DMS153 treated with DMSO at 0.1 percent for 48 hours (cell line): ENCODE data around the gene GAB3.
A peak's percentile ranks its signal among the peaks of the same experiment; 100 is the strongest.

Experiments
- DNase-seq: peaks from one replicate; lab custom pipeline; 2025; ENCODE audit not compliant: unreplicated experiment; lab: John Stamatoyannopoulos, UW

GAB3 gene

GRCh38 chrX:154751203-154751668 lies 359 bp upstream of the GAB3 start:
- no peak for DNase-seq

- DNase-seq: peak; percentile 55
These were observed 1.0 kb downstream of the GAB3 start for GRCh38 chrX:154749856-154750255.

- DNase-seq: peak; percentile 70
These were observed 2.1 kb downstream of the GAB3 start for GRCh38 chrX:154748712-154749339.

- DNase-seq: no peak
These were observed 8.3 kb downstream of the GAB3 start for GRCh38 chrX:154742613-154743012.

GRCh38 chrX:154739952-154740465 lies 10.9 kb downstream of the GAB3 start:
- DNase-seq: no peak

GRCh38 chrX:154738011-154738738 lies 12.7 kb downstream of the GAB3 start:
- no peak for DNase-seq

GRCh38 chrX:154737136-154737535 lies 13.7 kb downstream of the GAB3 start:
- no peak for DNase-seq

GRCh38 chrX:154735695-154736393 lies 15.0 kb downstream of the GAB3 start:
- DNase-seq: no peak

GRCh38 chrX:154734061-154734781 lies 16.7 kb downstream of the GAB3 start:
- DNase-seq: no peak

GRCh38 chrX:154733066-154733425 lies 17.8 kb downstream of the GAB3 start:
- DNase-seq: no peak

GRCh38 chrX:154732421-154733065 lies 18.3 kb downstream of the GAB3 start:
- DNase-seq: no peak

- DNase-seq: no peak
These were observed 19.0 kb downstream of the GAB3 start for GRCh38 chrX:154731881-154732280.

GRCh38 chrX:154731184-154731583 lies 19.7 kb downstream of the GAB3 start:
- DNase-seq: no peak

- DNase-seq: no peak
These were observed 20.5 kb downstream of the GAB3 start for GRCh38 chrX:154730253-154730891.

GRCh38 chrX:154729439-154729838 lies 21.4 kb downstream of the GAB3 start:
- DNase-seq: no peak

GRCh38 chrX:154728431-154729190 lies 22.3 kb downstream of the GAB3 start:
- no peak for DNase-seq

GRCh38 chrX:154727871-154728270 lies 23.0 kb downstream of the GAB3 start:
- DNase-seq: no peak

- no peak for DNase-seq
These were observed 23.5 kb downstream of the GAB3 start for GRCh38 chrX:154727418-154727817.

GRCh38 chrX:154724993-154725756 lies 25.7 kb downstream of the GAB3 start:
- DNase-seq: no peak
